RWPE2 (cell line): ENCODE results near the gene NCAPD2.

ENCODE experiments used
- ATAC-seq: fragments of 200-7000 bp; cut with Tn5 transposase; 3 replicates; pipeline ENCODE4 v1.9.1; 2021; ENCODE audit warnings: low read depth
- DNase-seq: peaks from one replicate; pipeline ENCODE4 v3.0.0-alpha.2; 2020; ENCODE audit warnings: low spot score
- H3K27ac ChIP-seq: fragments of 450-650 bp; 2 replicates; pipeline ENCODE4 v1.5.1; 2017; ENCODE audit warnings: mild to moderate bottlenecking; ENCODE audit not compliant: poor library complexity, severe bottlenecking
- H3K27me3 ChIP-seq: fragments of 250-450 bp; sonication (Bioruptor Pico); 2 replicates; pipeline ENCODE4 v1.5.1; 2021; ENCODE audit warnings: mild to moderate bottlenecking, moderate library complexity; ENCODE audit not compliant: insufficient read depth, poor library complexity, severe bottlenecking
- H3K36me3 ChIP-seq: fragments of 250-450 bp; sonication (Bioruptor Pico); 2 replicates; pipeline ENCODE4 v1.5.1; 2020; ENCODE audit warnings: low read depth, mild to moderate bottlenecking, moderate library complexity
- H3K4me1 ChIP-seq: fragments of 250-450 bp; sonication (Bioruptor Pico); 2 replicates; pipeline ENCODE4 v1.5.1; 2021; ENCODE audit warnings: mild to moderate bottlenecking, moderate library complexity; ENCODE audit not compliant: insufficient read depth, poor library complexity, severe bottlenecking
- H3K4me3 ChIP-seq: fragments of 250-450 bp; sonication (Bioruptor Pico); 2 replicates; pipeline ENCODE4 v1.5.1; 2021; ENCODE audit warnings: mild to moderate bottlenecking, moderate library complexity; ENCODE audit not compliant: severe bottlenecking
- H3K9me3 ChIP-seq: fragments of 250-450 bp; sonication (Bioruptor Pico); 2 replicates; pipeline ENCODE4 v1.5.1; 2021; ENCODE audit warnings: mild to moderate bottlenecking, moderate library complexity; ENCODE audit not compliant: severe bottlenecking
- TF ChIP-seq, protein P1 (sequence below): fragments of 450-650 bp; IDR thresholded peaks from one replicate; pipeline ENCODE4 v1.5.1; 2017; ENCODE audit warnings: mild to moderate bottlenecking, moderate library complexity; ENCODE audit not compliant: poor library complexity, severe bottlenecking

Gene NCAPD2

DNA sequence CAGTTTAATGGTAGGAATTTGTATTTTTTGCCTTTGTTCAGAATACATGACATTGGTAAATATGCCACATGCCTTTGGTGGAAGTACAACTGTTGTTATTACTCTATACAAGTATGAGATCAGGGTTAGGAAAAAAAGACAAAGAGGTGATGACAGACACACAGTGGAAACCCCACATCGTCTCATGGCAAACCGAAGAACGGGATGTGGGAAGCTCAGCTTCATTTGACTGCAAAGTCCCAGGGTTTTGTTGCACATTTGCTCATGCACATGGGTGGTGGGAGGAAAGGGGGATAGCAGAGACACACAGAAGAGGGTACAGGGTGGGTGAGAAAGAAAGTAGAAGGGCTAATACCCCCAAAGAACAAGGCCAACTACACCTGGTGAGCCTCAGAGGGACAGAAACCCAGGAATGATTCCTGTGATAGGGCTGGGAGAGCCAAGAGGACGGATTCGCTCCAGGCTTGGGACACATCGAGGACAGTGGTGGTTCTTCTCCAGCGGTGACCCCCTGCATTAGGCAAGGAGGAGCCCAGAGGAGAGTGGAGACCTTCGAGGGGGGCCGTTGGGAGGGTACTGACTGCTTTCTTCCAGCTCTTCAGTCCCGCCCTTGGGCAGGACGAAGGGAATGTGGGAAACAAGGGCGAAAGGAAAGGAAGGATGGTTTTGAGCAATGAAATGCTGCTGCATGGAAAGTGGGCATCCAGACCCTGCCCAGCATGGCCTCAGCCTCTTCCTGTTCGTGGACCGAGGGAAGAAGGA, 31.5 kb upstream of the NCAPD2 start:
- TF ChIP-seq, protein P1, sequence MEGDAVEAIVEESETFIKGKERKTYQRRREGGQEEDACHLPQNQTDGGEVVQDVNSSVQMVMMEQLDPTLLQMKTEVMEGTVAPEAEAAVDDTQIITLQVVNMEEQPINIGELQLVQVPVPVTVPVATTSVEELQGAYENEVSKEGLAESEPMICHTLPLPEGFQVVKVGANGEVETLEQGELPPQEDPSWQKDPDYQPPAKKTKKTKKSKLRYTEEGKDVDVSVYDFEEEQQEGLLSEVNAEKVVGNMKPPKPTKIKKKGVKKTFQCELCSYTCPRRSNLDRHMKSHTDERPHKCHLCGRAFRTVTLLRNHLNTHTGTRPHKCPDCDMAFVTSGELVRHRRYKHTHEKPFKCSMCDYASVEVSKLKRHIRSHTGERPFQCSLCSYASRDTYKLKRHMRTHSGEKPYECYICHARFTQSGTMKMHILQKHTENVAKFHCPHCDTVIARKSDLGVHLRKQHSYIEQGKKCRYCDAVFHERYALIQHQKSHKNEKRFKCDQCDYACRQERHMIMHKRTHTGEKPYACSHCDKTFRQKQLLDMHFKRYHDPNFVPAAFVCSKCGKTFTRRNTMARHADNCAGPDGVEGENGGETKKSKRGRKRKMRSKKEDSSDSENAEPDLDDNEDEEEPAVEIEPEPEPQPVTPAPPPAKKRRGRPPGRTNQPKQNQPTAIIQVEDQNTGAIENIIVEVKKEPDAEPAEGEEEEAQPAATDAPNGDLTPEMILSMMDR, result no peak
- Histone ChIP-seq H3K36me3 (peaks cover 32% of the 10 kb centered on the region), H3K27me3 (no peaks in the 10 kb centered on the region), H3K4me1 (no peaks in the 10 kb centered on the region), H3K9me3 (no peaks in the 10 kb centered on the region), H3K4me3 (no peak overlapping the region), H3K27ac (no peak overlapping the region)
- ATAC-seq (no peak), DNase-seq (no peak)

DNA sequence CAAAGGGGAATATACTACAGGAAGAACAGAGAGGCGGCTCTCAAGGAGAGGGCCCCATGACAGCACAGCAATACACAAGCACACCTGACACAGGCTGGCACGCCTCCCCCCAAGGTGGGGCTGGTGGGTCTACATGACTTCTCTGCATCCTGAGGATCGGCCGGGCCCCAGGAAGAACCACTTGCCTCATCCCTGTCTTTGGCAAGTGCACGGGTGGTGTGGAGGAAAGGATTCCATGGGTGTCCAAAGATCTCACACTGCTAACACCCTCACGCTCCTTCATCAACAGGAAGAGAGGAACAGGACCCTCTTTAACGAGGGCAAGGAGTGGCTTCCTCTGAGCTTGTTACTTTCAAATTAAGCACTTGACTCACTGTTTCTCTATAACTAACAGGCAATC, 30.7 kb upstream of the NCAPD2 start:
- H3K4me1 ChIP-seq, result no peaks in the 10 kb centered on the region
- H3K36me3 ChIP-seq, result peaks cover 32% of the 10 kb centered on the region

DNA sequence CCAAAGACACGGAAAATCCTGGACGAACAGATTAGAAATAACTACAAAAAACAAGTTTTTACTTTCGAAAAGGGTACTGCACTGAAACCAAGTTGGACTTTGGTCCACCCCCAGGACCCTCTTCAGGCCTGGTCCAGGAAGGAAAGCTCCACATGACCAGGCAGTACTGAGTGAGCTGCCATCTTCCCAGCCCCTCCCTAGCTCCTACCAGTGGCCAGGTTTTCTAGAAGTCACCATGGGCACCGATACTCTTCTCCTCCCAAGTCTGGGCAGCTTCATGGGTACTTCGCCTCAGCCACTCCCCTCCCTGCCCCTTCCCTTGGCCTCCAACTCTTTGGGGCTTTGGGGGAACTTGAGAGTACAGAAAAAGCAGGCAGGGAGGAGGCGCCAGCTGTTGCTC, 30.0 kb upstream of the NCAPD2 start:
- no peaks in the 10 kb centered on the region for H3K4me1 ChIP-seq
- H3K9me3 ChIP-seq, result no peaks in the 10 kb centered on the region
- H3K36me3 ChIP-seq, result peaks cover 32% of the 10 kb centered on the region
- no peak overlapping the region for H3K27ac ChIP-seq
- TF ChIP-seq, protein P1, result no peak
- no peak overlapping the region for H3K4me3 ChIP-seq
- no peak for ATAC-seq
- DNase-seq, result no peak
- H3K27me3 ChIP-seq, result no peaks in the 10 kb centered on the region

More for the DNA sequence above, 30.7 kb upstream of the NCAPD2 start:
- no peaks in the 10 kb centered on the region for H3K9me3 ChIP-seq
- ATAC-seq, result no peak
- H3K27me3 ChIP-seq, result no peaks in the 10 kb centered on the region
- DNase-seq, result no peak
- TF ChIP-seq, protein P1, result no peak
- no peak overlapping the region for H3K4me3 ChIP-seq
- no peak overlapping the region for H3K27ac ChIP-seq

DNA sequence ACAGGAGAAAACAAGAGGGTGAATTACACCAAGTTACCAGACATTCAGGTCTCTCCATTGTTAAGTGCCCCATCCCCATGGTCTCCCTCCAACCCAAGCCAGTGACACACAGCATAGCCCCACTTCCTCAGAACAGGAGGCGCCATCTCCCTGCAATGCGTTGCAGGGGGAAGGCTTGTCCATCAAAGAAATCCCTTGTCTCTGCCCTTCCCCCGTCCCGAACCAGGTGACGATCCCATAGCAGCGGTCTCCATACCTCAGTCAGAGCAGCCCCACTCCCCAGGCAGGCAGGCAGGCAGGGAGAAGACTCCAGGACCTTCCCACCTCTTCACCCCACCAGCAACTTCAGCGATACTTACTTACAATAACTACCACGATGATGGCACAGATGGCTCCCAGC, 29.4 kb upstream of the NCAPD2 start:
- ATAC-seq (no peak), DNase-seq (no peak)
- no peak overlapping the region for H3K4me3 ChIP-seq
- H3K36me3 ChIP-seq, result peaks cover 27% of the 10 kb centered on the region
- TF ChIP-seq, protein P1, result no peak
- H3K27me3 ChIP-seq, result no peaks in the 10 kb centered on the region
- H3K4me1 ChIP-seq, result peaks cover 1% of the 10 kb centered on the region
- H3K9me3 ChIP-seq, result no peaks in the 10 kb centered on the region
- H3K27ac ChIP-seq, result no peak overlapping the region
